ENCODE data around the gene ISG20.

Gene ISG20

DNA sequence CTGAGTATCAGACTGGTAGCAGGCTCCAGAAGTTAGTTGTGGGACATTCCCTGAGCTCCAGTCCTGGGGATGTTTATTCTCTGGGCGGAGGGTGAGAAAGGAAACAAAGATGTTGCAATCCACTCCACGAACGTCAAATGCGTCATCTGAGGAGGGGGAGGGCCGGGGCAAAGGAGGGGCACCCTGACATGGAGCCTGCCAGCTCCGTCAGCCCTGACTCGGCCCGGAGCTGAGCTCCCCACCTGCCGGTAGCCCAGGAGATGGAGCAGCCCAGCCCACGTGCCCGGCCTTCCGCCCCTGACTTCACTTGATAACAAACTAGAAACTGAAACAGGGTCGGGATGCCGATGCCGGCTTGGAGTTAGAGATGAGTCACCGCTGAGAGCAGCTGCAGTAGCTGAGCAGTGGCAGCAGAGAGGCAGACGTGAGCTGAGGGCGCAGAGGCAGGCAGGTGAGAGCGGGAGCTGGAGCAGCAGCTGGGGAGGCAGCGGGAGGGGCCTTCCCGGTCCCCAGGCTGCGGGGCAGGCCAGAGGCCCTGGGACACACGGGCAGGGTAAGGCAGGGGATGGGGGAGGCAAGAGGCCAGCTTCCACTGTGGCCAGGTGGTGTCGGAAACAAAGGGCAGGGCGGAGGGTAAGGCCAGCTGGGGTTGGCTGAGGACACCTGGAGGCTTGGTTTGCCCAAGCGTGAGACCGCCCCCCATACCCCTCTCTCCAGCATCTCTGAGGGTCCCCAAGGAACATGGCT is at the start of gene ISG20:
ISG20 (plus strand) TSS at position 391 of the 747 bp plus-strand sequence; CDS start at position 742, 351 bp downstream.
- peak; percentile 84 to 90 for DNase-seq (ENCODE audit: low read depth in 2 of 2)

DNA sequence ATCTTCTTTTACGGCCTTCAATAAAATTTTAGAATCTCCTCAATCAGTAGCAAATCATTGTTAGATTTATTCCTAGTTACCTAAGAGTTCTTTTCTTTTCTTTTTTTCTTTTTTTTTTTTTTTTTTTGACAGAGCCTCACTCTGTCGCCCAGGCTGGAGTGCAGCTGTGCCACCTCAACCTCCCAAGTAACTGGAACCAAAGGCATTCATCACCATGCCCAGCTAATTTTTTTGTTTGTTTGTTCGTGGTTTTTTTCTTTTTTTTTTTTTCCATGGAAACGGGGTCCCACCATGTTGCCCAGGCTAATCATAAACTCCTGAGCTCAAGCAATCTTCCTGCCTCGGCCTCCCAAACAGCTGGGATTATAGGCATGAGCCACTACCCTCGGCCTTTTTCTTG is 48.1 kb upstream of the ISG20 start:
- no peak for DNase-seq (ENCODE audit: low read depth in 2 of 2)

DNA sequence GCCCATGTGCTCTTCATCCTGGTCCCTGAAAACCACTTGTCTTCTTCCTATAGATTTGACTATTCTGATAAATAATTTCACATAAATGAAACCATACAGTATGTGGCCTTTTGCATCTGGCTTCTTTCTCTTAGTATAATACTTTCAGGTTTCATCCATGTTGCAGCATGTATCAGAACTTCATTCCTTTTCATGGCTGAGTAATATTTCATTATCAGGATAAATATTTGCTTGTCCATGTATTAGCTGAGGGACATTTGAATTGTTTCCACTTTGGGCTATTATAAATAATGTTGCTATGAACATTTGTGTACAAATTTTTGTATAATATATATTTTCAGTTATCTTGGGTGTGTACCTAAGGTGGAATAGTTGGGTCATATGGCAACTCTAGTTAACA is 47.4 kb upstream of the ISG20 start:
- no peak for DNase-seq (ENCODE audit: low read depth in 2 of 2)

DNA sequence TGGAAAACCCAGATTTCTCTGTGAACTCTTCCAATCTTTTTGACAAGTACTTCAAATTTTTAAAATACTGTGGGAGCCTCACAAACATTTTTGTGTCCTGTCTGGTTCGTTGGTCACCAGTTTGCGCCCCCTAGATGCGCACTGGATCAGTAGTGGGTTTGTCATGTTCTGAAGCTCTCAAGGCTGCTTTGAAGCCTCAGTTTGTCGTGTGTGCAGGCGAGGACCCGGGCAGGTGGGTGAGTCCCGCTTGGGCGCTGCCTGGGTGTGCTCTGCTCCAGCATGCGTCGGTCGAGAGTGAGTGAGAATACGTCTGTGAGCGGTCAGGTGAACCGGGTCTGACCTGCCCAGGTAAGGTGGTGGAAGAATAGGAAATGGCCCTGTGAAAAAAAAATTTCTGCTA is 34.9 kb upstream of the ISG20 start:
- DNase-seq (ENCODE audit: low read depth in 2 of 2) = no peak

DNA sequence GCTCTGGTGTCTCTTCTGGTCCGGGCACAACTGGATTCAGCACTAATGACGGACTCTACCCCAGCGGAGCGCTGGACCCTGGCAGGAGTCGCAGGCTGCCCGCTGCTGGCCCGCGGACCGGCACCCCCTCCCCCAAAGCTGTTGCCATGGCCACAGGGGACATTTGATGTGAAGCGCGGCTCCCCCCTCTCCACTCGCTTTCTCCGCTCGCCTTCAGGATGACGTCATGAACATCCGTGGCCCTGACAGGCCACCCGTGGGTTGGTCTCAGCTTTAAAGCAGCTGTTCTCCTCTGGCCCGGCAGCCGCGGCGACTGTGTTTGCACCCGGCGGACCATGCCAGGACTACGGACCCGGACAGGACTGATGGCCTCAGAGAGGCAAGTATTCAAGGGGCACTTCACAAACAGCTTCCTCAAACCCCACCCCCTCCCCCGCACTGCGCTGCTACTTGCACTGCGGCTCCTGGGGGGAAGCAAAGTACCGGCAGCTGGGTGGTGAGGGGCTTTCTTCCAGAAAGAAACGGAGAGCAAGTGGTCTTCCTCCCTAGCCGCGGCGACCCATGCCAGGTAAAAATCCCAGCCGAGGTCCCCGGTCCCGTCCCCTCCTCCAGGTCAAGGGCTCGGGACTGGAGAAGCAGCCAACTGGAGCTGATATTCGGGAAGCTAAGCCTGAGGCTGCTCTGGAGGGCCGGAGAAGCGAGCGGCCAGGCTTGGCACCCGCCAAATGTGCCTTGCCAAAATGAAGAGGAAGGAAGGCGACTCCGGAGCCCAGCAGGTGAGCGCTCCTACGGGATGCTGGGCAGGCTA is 34.2 kb upstream of the ISG20 start:
- DNase-seq (ENCODE audit: low read depth in 2 of 2) = no peak

DNA sequence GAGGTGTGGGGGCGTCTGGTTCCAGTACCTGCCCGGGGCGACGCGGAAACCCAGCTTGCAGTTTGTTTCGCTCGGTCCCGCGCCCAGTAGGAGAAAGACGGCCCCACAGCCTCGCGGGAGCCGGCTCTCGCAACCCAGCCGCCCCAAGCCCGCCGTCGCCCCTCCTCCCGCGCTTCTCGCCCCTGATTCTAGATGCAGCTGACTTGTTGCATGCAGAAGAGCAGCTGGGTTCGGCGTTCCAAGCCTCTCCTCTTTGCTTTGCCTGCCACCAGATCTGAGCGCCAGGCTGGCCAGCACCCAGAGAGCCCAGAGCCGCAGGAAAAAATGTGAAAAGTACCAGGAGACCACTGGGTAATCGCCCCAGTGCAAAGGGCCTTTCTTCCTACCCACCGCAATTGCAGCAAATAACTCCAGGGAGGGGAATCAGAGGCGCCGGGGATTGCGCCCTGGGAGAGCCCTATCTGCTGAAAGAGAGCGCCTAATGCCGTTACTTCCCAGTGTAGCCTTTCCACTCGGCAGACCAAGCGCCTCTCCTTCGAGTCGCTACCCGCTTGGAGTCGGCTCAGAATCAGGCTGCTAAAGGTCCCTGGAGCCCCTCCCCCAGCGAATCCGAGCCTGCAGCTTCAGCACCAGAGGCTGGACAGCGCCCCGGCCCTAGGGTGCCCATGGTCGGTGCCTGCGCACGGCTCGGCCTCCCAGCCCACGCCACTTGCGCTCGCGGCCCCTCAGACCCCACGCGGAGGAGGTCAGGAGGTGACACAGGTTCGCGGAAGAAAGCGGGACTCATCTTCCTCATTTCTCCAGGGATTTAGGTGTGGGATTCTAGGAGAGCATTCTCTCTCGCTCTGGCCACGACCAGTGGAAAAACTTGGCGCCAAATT is 33.4 kb upstream of the ISG20 start:
- peak in 1 of 2 donors; percentile 43 for DNase-seq (ENCODE audit: low read depth in 2 of 2)

DNA sequence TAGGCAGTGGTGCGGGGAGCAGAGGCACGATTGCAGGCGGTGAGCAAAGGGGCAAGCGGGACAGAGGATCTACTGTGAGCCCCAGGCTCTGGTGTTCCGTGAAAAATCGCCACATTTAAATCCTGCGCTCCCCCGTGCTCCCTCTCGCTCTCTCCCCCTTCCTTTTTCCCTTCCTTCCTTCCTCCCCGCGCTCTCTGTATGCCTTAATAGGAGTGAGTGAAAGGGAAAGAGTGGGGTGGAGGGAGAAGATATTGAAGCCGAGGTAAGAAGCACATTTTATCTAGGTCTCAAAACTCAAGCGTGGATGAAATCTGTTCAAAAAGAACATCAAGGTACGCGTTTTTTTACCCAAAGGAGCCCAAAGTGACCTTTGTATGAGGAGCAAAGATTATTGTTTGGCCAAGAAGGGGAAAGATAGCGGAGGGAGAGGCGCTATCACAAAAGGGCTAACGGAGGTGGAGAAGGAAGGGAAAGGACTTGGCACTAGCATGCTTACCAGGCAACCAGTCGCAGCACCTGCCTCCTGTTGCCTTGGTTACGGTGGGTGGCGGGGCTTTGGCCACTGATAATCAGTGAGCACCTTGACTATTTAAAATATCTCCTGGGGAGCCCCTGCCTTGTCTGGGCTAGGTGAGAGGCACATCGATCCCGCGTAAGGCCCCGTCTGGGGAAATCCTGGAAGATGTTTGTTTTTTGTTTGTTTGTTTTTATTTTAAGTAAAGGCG is 32.6 kb upstream of the ISG20 start:
- no peak for DNase-seq (ENCODE audit: low read depth in 2 of 2)

DNA sequence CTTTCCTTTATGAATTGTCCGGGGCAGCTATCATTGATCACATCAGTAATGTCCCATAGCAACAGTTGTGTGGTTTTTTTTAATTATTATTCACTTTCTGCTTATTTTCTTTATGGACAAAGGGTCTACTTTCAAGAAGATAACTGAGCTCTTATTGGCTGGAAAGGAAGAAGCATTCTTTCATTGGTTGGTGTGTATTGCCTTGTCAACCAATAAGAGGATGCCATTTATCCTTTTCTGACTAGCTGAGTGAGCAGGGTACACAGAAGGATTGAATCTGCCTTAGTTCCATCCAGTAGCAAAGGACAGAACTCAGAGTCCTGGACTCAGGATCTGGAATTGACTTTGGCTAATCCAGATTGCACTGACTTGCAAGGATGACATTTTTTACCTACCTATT is 30.9 kb upstream of the ISG20 start:
- no peak for DNase-seq (ENCODE audit: low read depth in 2 of 2)

DNA sequence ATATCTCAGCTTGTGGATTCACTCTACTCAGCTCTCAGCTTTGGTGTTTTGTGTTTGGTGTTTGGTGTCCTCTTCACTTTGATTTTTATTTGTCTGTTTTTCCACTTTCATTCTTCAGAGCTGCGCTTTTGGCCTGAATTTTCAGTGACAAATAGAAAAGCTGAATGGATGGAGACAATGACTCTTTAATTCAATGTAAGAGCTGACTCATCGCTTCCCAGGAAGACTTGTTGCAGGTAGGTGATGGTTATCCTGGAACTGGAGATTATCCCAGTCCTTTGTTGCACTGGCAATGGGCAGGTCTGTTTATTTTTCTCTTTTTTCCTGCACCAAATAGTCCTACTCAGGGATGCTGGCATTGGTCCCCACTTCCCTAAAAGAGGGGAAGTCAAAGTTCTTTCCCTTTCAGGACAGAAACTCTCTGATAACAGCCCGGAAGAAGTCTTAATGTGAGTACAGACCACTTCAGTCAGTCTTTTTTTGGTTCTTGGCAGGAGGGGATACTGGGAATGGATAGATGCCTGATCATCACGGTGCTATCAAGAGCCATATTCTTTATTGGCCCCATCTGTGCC is 30.1 kb upstream of the ISG20 start:
- no peak for DNase-seq (ENCODE audit: low read depth in 2 of 2)

DNA sequence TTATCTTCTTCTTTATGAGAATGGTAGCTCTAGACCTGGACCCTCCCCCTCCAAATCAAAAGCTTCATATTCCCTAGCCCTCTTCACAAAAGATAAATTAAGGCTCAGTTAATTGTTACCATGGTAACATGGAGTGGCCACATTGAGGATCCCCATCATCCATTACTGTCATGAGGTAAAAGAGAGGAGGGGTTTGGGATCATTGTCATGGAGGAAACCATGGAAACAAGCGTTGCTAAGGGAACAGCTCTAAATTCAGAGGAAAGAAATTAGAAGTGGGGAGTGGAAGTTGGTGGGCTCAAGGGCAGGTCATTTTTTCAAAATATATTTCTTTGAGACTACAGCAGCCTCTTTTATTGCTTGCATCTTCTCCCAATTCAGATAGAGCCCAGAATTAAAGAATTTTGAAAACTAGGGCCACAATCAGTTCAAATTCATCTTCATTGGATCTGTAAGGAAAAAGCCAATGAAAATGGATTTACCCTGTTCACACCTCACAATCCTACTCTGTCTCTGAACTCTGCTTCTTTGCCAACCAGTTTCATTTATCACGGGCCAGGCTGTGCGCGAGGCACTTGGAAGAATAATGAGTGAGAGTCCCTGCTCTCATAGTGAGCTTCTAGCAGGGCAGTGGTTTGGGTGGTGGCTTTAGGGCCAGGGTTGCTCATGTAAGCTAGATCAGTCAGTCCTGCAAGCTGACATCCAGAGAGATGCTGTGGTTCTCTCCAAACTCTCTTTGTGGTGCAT is 29.3 kb upstream of the ISG20 start:
- DNase-seq (ENCODE audit: low read depth in 2 of 2) = no peak

DNA sequence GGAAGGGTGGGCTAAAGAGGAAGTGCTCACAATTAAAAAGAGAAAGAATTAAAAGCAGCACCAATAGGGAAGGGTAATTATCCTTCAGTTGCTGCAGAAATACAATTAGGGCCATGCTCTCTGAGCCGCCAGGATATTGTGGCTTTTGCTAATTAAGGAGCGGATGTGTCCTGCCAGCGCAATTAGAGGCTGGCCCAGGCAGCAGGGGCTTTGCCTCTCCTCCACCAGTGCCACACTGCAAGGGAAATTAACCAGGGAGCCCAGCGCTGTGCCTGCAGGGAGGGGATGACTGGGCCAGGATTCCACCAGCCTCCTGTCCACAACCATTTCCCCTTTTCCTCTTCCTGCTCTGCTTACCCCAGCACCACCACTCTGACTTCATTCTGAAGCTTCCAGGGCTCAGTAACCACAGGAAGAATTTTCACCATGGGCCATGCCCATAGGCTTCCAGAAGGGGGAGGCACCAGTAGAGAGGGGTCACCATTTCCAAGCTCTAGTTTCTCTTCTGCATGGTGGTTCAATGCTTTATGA is 28.1 kb upstream of the ISG20 start:
- no peak for DNase-seq (ENCODE audit: low read depth in 2 of 2)

DNA sequence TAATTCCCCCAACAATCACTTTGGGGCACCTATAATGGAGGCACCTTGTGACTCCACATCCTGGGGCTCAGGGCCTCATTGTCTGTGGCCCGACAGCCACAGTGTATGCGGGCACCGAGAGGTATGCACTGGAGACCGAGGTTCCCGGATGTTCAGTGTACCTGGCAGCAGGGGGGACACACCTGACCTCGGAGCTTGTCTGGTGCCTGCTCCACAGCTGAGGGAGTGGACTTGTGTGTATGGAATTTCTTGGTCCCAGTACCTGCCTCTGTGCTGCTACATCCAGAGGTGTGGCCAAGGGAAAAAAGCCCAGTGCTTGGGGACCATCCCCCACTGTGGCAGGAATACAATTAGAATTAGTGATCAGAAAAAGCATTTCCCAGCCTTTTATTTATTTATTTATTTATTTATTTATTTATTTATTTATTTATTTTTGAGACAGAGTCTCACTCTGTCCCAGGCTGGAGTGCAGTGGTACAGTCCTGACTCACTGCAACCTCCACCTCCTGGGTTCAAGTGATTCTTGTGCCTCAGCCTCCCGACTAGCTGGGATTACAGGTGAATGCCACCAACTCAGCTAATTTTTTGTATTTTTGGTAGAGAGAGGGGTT is 26.5 kb upstream of the ISG20 start:
- no peak for DNase-seq (ENCODE audit: low read depth in 2 of 2)

DNA sequence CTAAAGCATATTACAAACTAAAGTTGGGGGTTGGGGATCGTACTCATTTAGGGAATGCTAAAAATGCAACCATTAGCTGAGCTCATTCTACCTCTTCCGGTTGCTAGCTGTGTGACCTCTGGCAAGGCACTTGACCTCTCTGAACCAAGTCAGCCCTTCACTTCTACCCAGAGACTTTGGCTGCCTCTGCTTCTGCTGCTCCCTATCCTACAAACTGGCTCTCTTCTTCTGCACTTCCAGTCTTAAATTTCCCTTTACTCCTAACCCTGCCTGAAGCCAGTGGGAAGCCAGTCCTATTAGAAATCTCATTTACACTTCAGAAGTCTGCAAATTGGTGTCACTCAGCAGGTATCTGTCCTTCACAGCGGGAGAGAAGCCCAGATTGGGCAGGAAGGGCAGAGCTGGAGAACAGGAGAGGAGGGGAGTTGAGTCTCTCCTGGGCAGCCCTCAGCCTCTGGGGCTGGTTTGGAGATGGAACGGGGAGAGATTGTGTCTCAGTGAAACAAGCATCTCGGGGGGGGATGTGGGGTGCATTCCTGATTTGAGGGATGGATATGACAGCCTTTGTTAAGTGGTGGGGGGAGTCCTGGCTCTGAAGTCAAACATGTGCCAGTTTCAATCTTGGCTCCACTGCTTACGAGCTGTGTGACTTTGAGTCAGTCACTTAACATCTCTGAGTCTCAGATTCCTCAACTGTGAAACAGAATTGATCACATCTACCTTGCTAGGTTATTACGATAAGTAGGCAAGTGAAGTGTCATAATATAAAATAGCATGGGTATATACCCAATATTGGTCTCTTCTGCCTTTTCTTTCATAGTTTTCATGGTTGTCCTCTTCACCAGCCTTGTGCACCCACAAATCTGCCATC is 25.5 kb upstream of the ISG20 start:
- DNase-seq (ENCODE audit: low read depth in 2 of 2) = no peak

DNA sequence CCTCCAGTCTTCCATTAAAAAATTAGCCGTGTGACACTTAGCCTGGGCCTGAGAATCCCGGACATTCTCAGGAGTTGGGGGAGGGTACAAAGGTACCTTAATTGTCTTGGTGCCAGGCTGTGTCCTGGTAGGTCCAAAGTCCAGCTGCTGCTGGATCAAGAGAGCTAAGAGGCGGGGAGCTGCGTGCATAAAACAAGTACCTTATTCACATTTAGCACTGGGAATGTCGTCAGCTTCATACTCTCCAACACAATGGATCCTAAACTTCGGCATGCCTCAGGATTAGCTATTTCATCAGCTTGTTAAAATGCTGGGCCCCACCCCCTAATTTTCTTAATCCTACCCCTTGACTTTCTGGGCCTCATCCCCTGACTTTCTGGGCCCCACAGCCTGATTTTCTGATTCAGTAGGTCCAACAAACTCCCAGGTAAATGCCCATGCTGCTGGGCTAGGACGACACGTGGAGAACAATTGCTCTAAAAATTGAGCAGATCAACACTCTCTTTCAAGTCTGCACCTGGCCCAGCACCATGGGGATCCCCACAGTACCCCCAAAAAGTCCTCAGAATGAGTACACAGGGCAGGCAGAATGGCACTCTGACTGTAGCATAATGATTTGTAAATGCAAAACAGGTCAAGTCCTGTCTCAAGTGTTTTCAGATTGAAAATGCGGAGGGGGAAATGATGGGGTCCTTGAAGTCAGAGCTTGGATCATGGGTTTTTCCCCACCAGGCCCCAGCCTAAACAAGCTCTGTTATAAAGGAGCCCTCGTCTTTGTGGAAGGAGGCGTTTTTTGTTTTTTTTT is 23.3 kb upstream of the ISG20 start:
- DNase-seq (ENCODE audit: low read depth in 2 of 2) = no peak

DNA sequence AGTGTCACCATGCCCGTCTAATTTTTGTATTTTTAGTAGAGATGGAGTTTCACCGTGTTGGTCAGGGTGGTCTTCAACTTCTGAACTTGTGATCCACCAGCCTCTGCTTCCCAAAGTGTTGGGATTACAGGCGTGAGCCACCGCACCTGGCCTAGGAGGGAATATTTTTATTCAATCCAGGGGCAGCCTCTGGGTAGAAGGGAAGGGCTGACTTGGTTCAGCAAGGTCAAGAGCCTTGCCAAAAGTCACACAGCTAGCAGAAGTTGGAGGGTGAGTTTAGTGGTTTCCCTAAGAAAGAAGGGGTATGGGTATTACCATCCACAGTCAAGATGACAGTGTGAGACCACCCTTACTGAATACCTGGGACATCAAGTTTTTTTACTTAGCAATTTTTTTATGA is 22.6 kb upstream of the ISG20 start:
- DNase-seq (ENCODE audit: low read depth in 2 of 2) = no peak

DNA sequence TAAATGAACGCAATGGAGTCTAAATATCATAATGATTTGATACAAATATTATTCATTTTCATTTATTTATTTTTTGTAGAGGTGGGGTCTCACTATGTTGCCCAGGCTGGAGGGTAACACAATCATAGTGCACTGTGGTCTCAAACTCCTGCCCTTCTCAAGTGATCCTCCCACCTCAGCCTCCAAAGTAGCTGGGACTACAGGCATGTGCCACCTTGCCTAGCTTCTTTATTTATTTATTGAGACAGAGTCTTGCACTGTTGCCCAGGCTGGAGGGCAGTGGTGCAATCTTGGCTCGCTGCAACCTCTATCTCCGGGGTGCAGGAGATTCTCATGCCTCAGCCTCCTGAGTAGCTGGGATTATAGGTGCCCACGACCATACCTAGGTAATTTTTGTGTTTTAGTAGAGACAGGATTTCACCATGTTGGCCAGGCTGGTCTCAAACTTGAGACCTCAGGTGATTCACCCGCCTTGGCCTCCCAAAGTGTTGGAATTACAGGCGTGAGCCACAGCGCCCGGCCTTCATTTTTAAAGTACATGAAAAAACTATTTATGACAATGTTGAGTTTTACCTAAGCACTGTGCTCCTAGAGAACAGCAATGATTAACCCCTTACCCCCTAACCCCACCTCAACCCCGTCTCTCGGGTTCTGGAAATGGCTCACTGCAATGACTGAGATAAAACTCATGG is 21.6 kb upstream of the ISG20 start:
- no peak for DNase-seq (ENCODE audit: low read depth in 2 of 2)

DNA sequence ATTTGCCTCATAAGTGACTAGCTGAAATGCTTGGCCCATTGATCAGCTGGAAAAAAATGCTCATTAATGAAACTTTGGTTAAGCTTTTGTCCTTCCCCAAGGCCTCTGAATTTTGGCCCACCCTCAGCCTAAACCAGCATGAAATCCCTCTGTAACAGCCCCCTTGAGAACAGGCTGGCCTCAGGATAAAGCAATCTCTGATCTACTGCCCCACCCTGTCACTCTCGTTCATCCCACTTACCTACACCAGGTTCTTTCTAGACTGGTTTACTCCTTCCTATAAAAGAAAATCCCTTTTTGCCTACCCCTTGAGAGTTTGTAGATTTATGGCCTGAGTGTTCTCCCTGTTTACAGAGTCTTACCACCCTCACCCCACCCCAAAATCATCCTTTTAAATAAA is 21.0 kb upstream of the ISG20 start:
- no peak for DNase-seq (ENCODE audit: low read depth in 2 of 2)
